SK-N-SH treated with all-trans-retinoic acid at 6 μM for 48 hours (cell line): Measurements from ENCODE around the gene LURAP1L.

Experiments
- ATAC-seq: fragments of 200-7000 bp; cut with Tn5 transposase; 3 replicates; pipeline ENCODE4 v1.9.1; 2020; ENCODE audit warnings: mild to moderate bottlenecking, moderate library complexity
- BACH2 ChIP-seq: fragments of 250-450 bp; sonication (Bioruptor Pico); IDR thresholded peaks from 2 replicates; pipeline ENCODE4 v1.9.0; 2021; ENCODE audit warnings: mild to moderate bottlenecking, borderline replicate concordance
- ESRRG ChIP-seq: fragments of 250-450 bp; sonication (Bioruptor Pico); IDR thresholded peaks from 2 replicates; pipeline ENCODE4 v1.6.1; 2021; ENCODE audit warnings: mild to moderate bottlenecking
- ISL1 ChIP-seq: fragments of 250-450 bp; sonication (Bioruptor Pico); IDR thresholded peaks from 2 replicates; pipeline ENCODE4 v2.1.2; 2022; ENCODE audit warnings: mild to moderate bottlenecking, moderate library complexity
- OSR1 ChIP-seq: fragments of 250-450 bp; sonication (Bioruptor Pico); IDR thresholded peaks from 2 replicates; pipeline ENCODE4 v1.8.0; 2022; ENCODE audit warnings: moderate library complexity, mild to moderate bottlenecking, inconsistent platforms
- TCF4 ChIP-seq: fragments of 250-450 bp; sonication (Bioruptor Pico); IDR thresholded peaks from 2 replicates; pipeline ENCODE4 v1.8.0; 2021; ENCODE audit warnings: mild to moderate bottlenecking, moderate library complexity, borderline replicate concordance
- TOX ChIP-seq: fragments of 250-450 bp; sonication (Bioruptor Pico); IDR thresholded peaks from 2 replicates; pipeline ENCODE4 v1.8.0; 2021; ENCODE audit warnings: mild to moderate bottlenecking, moderate library complexity, borderline replicate concordance
- ZFP30 ChIP-seq: fragments of 450-650 bp; formaldehyde crosslinking; IDR thresholded peaks from 2 replicates; pipeline ENCODE4 v1.5.0; 2022; ENCODE audit warnings: mild to moderate bottlenecking, moderate library complexity
- ZNF565 ChIP-seq: fragments of 450-650 bp; formaldehyde crosslinking; conservative IDR thresholded peaks from 2 replicates; pipeline ENCODE4 v1.5.0; 2020; ENCODE audit warnings: low read depth, mild to moderate bottlenecking, moderate library complexity
- ZNF70 ChIP-seq: fragments of 450-650 bp; formaldehyde crosslinking; IDR thresholded peaks from 2 replicates; pipeline ENCODE4 v1.5.0; 2020; ENCODE audit warnings: mild to moderate bottlenecking, moderate library complexity
- ZNF8 ChIP-seq: fragments of 450-650 bp; formaldehyde crosslinking; IDR thresholded peaks from 2 replicates; pipeline ENCODE4 v1.5.0; 2020; ENCODE audit warnings: mild to moderate bottlenecking, moderate library complexity
- TF ChIP-seq, protein P1 (sequence below): fragments of 250-450 bp; sonication (Bioruptor Pico); IDR thresholded peaks from 2 replicates; pipeline ENCODE4 v1.8.0; 2021; ENCODE audit warnings: low read depth, mild to moderate bottlenecking, moderate library complexity, borderline replicate concordance
- TF ChIP-seq, protein P2 (sequence below): fragments of 250-450 bp; sonication (Bioruptor Pico); IDR thresholded peaks from 2 replicates; pipeline ENCODE4 v1.8.0; 2020; ENCODE audit warnings: mild to moderate bottlenecking, moderate library complexity, borderline replicate concordance
- TF ChIP-seq, protein P3 (sequence below): fragments of 250-450 bp; sonication (Bioruptor Pico); IDR thresholded peaks from 2 replicates; pipeline ENCODE4 v1.5.0; 2020; ENCODE audit warnings: mild to moderate bottlenecking, moderate library complexity

LURAP1L gene

DNA sequence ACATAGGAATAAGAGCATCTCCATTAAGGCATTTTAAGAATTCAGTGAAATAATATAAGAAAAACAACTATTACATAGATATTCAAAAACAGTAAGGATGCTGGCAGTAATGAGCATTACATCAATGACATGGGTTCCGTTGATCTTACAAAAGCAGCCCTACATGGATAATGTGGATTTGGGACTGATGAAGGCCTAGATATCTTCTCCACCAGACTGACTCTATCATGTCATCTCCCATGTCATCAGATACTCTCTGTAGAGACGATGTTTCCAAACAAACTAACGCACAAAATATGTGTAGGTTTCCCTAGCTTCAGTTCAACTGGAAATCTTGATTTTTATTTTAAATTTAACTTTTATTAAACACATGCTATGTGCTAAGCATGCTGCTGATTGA is 3.6 kb downstream of the LURAP1L start:
- ATAC-seq, result no peak
- no peak for TF ChIP-seq TOX

DNA sequence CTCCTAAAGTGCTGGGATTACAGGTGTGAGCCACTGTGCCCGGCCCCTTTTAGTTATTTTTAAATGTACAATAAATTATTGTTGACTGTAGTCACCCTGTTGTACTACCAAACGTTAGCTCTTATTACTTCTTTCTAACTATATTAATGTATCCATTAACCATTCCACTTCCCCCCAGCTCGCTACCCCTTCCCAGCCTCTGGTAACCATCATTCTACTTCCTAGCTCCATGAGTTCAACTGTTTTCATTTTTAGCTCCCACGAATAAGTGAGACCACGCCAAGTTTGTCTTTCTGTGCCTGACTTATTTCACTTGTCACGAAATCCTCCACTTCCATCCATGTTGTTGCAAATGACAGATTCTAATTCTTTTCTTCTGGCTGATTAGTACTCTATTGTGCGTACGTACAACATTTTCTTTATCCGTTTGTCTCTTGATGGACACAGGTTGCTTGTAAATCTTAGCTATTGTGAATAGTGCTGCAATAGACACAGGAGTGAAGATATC is 6.5 kb downstream of the LURAP1L start:
- no peak for ATAC-seq
- TF ChIP-seq ZFP30 (CRISPR knock-in tag) (no peak), OSR1 (CRISPR knock-in tag) (no peak), ISL1 (CRISPR knock-in tag) (no peak), BACH2 (CRISPR knock-in tag) (no peak), ZNF8 (no peak), ESRRG (CRISPR knock-in tag) (no peak)
- TF ChIP-seq, protein P1, sequence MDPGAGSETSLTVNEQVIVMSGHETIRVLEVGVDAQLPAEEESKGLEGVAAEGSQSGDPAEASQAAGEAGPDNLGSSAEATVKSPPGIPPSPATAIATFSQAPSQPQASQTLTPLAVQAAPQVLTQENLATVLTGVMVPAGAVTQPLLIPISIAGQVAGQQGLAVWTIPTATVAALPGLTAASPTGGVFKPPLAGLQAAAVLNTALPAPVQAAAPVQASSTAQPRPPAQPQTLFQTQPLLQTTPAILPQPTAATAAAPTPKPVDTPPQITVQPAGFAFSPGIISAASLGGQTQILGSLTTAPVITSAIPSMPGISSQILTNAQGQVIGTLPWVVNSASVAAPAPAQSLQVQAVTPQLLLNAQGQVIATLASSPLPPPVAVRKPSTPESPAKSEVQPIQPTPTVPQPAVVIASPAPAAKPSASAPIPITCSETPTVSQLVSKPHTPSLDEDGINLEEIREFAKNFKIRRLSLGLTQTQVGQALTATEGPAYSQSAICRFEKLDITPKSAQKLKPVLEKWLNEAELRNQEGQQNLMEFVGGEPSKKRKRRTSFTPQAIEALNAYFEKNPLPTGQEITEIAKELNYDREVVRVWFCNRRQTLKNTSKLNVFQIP, result no peak
- TF ChIP-seq, all 23 proteins: peak for 0

DNA sequence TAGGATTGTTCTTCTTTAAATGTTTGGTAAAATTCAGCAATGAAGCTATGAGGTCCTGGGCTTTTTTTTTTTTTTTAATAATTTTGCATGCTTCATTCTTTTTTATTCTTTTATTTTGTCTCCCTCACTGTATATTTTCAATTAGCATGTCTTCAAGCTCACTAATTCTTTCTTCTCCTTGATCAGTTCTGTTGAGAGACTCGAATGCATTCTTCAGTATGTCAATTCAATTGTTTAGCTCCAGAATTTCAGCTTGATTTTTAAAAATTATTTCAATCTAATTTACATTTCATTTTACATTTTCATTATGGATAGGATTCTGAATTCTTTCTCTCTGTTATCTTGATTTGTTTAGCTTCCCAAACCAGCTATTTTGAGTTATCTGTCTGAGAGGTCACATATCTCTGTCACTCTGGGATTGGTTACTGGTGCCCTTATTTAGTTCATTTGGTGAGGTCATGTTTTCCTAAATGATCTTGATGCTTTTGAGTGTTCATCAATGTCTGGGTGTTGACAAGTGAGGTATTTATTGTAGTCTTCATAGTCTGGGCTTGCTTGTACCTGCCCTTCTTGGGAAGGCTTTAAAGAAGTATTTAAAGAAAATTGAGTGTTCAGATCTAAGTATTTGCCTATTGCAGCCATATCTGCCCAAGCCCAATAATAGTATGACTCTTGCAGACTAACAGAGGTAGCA is 9.1 kb downstream of the LURAP1L start:
- ATAC-seq, result no peak
- TF ChIP-seq ZNF565 (CRISPR knock-in tag) (no peak), ZFP30 (CRISPR knock-in tag) (peak; percentile 74)

DNA sequence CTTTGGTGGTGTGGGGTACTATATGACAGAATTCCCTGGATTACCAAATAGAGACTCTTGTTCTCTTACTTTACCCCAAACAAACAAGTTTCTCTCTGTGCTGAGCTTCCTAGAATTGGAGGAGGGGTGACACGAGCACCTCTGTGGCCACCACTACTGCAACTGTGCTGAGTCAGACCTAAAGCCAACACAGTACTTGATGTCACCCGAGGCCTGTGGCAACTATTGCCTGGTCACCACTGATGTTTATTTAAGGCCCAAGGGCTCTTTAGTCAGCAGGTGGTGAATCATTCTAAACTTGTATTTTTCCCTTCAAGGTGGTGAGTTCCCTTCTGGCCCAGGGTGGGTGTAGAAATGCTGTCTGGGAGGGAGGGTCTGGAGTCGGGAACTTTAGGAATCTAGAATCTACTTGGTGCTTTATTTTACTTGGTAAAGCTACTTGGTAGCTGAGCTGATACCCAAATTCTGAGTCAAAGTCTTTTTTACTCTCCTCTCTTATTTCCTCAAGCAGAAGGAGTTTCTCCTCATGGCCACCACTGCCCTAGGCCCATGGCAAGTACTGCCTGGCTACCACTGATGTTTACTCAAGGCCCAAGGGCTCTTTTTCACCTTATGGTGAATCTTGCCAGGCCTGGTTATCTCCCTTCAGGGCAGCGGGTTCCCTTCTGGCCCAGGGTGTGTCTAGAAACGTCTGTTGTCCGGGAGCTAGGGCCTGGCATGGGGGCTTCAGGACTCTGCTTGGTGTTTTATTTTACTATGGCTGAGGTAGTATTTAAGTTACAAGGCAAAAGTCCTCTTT is 9.8 kb downstream of the LURAP1L start:
- peak; percentile 40; the same call in 1 of the 3 replicates for ATAC-seq
- TF ChIP-seq, protein P2, sequence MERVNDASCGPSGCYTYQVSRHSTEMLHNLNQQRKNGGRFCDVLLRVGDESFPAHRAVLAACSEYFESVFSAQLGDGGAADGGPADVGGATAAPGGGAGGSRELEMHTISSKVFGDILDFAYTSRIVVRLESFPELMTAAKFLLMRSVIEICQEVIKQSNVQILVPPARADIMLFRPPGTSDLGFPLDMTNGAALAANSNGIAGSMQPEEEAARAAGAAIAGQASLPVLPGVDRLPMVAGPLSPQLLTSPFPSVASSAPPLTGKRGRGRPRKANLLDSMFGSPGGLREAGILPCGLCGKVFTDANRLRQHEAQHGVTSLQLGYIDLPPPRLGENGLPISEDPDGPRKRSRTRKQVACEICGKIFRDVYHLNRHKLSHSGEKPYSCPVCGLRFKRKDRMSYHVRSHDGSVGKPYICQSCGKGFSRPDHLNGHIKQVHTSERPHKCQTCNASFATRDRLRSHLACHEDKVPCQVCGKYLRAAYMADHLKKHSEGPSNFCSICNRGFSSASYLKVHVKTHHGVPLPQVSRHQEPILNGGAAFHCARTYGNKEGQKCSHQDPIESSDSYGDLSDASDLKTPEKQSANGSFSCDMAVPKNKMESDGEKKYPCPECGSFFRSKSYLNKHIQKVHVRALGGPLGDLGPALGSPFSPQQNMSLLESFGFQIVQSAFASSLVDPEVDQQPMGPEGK, result no peak

DNA sequence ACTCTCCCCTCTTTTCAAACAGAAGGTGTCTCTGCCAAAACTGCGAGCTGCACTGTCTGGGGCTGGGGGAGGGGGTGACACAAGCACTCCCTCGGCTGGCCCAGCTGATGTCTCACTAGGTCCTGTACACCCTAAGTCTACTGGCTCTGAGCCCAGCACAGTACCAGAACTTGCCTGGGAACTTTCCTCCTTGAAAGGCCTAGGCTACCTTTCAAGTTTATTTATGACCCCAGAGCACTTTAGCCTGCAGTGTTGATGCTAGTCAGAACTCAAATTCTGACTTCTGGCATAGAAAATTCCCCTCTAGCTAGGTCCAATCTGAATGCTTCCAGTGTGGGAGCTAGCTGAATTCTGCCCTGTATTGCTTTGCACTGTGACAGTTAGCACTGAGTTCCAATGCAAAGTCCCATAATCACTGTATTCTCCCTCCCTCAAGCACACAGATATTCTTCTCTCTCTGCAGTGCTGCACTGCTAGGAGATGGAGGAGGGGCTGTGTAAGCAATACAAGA is 10.5 kb downstream of the LURAP1L start:
- peak; percentile 40 for ATAC-seq
- TF ChIP-seq ZNF70 (no peak), ESRRG (CRISPR knock-in tag) (no peak), TCF4 (no peak), OSR1 (CRISPR knock-in tag) (no peak)
- TF ChIP-seq, protein P3, sequence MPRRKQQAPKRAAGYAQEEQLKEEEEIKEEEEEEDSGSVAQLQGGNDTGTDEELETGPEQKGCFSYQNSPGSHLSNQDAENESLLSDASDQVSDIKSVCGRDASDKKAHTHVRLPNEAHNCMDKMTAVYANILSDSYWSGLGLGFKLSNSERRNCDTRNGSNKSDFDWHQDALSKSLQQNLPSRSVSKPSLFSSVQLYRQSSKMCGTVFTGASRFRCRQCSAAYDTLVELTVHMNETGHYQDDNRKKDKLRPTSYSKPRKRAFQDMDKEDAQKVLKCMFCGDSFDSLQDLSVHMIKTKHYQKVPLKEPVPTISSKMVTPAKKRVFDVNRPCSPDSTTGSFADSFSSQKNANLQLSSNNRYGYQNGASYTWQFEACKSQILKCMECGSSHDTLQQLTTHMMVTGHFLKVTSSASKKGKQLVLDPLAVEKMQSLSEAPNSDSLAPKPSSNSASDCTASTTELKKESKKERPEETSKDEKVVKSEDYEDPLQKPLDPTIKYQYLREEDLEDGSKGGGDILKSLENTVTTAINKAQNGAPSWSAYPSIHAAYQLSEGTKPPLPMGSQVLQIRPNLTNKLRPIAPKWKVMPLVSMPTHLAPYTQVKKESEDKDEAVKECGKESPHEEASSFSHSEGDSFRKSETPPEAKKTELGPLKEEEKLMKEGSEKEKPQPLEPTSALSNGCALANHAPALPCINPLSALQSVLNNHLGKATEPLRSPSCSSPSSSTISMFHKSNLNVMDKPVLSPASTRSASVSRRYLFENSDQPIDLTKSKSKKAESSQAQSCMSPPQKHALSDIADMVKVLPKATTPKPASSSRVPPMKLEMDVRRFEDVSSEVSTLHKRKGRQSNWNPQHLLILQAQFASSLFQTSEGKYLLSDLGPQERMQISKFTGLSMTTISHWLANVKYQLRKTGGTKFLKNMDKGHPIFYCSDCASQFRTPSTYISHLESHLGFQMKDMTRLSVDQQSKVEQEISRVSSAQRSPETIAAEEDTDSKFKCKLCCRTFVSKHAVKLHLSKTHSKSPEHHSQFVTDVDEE, result no peak

DNA sequence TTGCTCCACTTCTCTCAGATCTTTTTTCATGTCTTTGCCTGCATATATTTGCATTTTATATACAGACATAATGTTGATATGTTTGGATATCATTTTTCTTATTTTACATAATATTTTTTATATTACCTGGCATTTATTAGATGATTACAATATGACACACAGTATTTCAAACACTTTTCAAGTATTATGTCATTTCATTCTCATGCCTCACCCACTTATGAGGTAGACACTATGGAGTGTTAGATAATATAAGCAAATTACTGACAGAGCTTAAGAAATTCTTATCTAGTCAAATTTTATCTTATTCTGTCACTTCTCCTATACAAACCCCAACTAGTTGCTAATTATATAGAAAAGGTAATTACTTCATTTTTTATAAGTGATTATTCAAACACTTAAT is 11.1 kb downstream of the LURAP1L start:
- TF ChIP-seq TOX (no peak), ZNF565 (CRISPR knock-in tag) (no peak), ESRRG (CRISPR knock-in tag) (no peak)
- TF ChIP-seq, protein P1, result no peak
- no peak for ATAC-seq
